ENCODE results near the gene CHRNB1.
A peak's percentile ranks its signal among the peaks of the same experiment; 100 is the strongest.

Gene CHRNB1

GRCh38 chr17:7416323-7416722 is 28.5 kb upstream of the CHRNB1 start:
- DNase-seq (ENCODE audit: low read depth), result no peak

GRCh38 chr17:7417056-7417655 is 27.7 kb upstream of the CHRNB1 start:
- no peak for DNase-seq (ENCODE audit: low read depth)

- DNase-seq (ENCODE audit: low read depth), result no peak
Measured at GRCh38 chr17:7418472-7419152, 26.2 kb upstream of the CHRNB1 start.

- no peak for DNase-seq (ENCODE audit: low read depth)
Measured at GRCh38 chr17:7419819-7420610, 24.8 kb upstream of the CHRNB1 start, which contains the start of gene SPEM1. Gene SPEM1, plus strand, starts transcription at chr17:7420324. Its CDS starts 61 bp downstream, at chr17:7420385.

GRCh38 chr17:7421186-7421585 is 23.7 kb upstream of the CHRNB1 start:
- no peak for DNase-seq (ENCODE audit: low read depth)

- DNase-seq (ENCODE audit: low read depth), result no peak
Measured at GRCh38 chr17:7423679-7424078, 21.2 kb upstream of the CHRNB1 start.

- no peak for DNase-seq (ENCODE audit: low read depth)
Measured at GRCh38 chr17:7425316-7425715, 19.5 kb upstream of the CHRNB1 start, which contains the start of gene SPEM2. Gene SPEM2, plus strand, starts transcription at chr17:7425616. Its CDS starts 73 bp downstream, at chr17:7425689.

- no peak for DNase-seq (ENCODE audit: low read depth)
Measured at GRCh38 chr17:7425756-7426155, 19.1 kb upstream of the CHRNB1 start.

- no peak for DNase-seq (ENCODE audit: low read depth)
Measured at GRCh38 chr17:7426203-7426863, 18.5 kb upstream of the CHRNB1 start.

- no peak for DNase-seq (ENCODE audit: low read depth)
Measured at GRCh38 chr17:7426896-7427489, 17.9 kb upstream of the CHRNB1 start.

GRCh38 chr17:7427549-7427948 is 17.3 kb upstream of the CHRNB1 start:
- DNase-seq (ENCODE audit: low read depth), result no peak

- no peak for DNase-seq (ENCODE audit: low read depth)
Measured at GRCh38 chr17:7428557-7428956, 16.3 kb upstream of the CHRNB1 start, which contains the start of gene SPEM3. Gene SPEM3, plus strand, starts transcription at chr17:7428857. Its CDS starts 46 bp downstream, at chr17:7428903.

GRCh38 chr17:7429722-7430121 is 15.1 kb upstream of the CHRNB1 start:
- no peak for DNase-seq (ENCODE audit: low read depth)

- no peak for DNase-seq (ENCODE audit: low read depth)
Measured at GRCh38 chr17:7431231-7431630, 13.6 kb upstream of the CHRNB1 start.

GRCh38 chr17:7432296-7432695 is 12.6 kb upstream of the CHRNB1 start:
- DNase-seq (ENCODE audit: low read depth), result no peak

GRCh38 chr17:7435676-7436555 is 8.9 kb upstream of the CHRNB1 start:
- DNase-seq (ENCODE audit: low read depth), result no peak

GRCh38 chr17:7436556-7437368 is 8.1 kb upstream of the CHRNB1 start:
- DNase-seq (ENCODE audit: low read depth), result peak; percentile 31

- no peak for DNase-seq (ENCODE audit: low read depth)
Measured at GRCh38 chr17:7437369-7437863, 7.4 kb upstream of the CHRNB1 start.

- no peak for DNase-seq (ENCODE audit: low read depth)
Measured at GRCh38 chr17:7437950-7438614, 6.8 kb upstream of the CHRNB1 start.
